Parathyroid adenoma (tissue), 2 donors: Measurements from ENCODE around the gene CCND2.

Experiments used
- H2AFZ ChIP-seq: fragments of 300-600 bp; sonication (generic); one replicate; pipeline ENCODE4 v1.7.0; 2017; ENCODE audit warnings: antibody characterized with exemption, mild to moderate bottlenecking
- H3K27ac ChIP-seq: fragments of 300-600 bp; sonication (generic); one replicate; pipeline ENCODE4 v1.7.0; 2017
- H3K27me3 ChIP-seq: fragments of 300-600 bp; sonication (generic); one replicate; pipeline ENCODE4 v1.7.0; 2017; ENCODE audit warnings: low read length; ENCODE audit not compliant: control insufficient read depth, insufficient read depth
- H3K36me3 ChIP-seq: fragments of 300-600 bp; sonication (generic); one replicate; pipeline ENCODE4 v1.7.0; 2017; ENCODE audit warnings: low read length; ENCODE audit not compliant: control insufficient read depth, insufficient read depth
- H3K4me1 ChIP-seq: fragments of 300-600 bp; sonication (generic); one replicate; pipeline ENCODE4 v1.7.0; 2017; ENCODE audit warnings: control low read depth
- H3K4me2 ChIP-seq: fragments of 300-600 bp; sonication (generic); one replicate; pipeline ENCODE4 v1.7.0; 2017; ENCODE audit warnings: low read length
- H3K4me3 ChIP-seq: fragments of 300-600 bp; sonication (generic); one replicate; pipeline ENCODE4 v1.7.0; 2017; ENCODE audit warnings: low read depth, low read length
- H3K79me2 ChIP-seq: fragments of 300-600 bp; sonication (generic); one replicate; pipeline ENCODE4 v1.7.0; 2017; ENCODE audit warnings: control low read depth
- H3K9ac ChIP-seq: fragments of 300-600 bp; sonication (generic); one replicate; pipeline ENCODE4 v1.7.0; 2017; ENCODE audit warnings: mild to moderate bottlenecking
- H3K9me3 ChIP-seq: fragments of 300-600 bp; sonication (generic); one replicate; pipeline ENCODE4 v1.7.0; 2017; ENCODE audit warnings: low read length; ENCODE audit not compliant: control insufficient read depth
- CTCF ChIP-seq: fragments of 300-600 bp; sonication (generic); IDR thresholded peaks from one replicate; pipeline ENCODE4 v1.7.0; 2017; ENCODE audit warnings: antibody characterized with exemption, mild to moderate bottlenecking
- donor health status: primary hyperparathyroidism.

The CCND2 gene

GRCh38 chr12:4275016-4275869, 1.7 kb downstream of the CCND2 start:
- Histone ChIP-seq H3K36me3 (no peaks in the 10 kb centered on the region), H3K9me3 (no peaks in the 10 kb centered on the region), H3K27me3 (no peaks in the 10 kb centered on the region), H3K9ac (peak overlapping the region; percentile 68), H3K79me2 (peaks cover 47% of the 10 kb centered on the region), H2AFZ (peak overlapping the region; percentile 81), H3K27ac (peak overlapping the region; percentile 92), H3K4me3 (peak overlapping the region; percentile 79), H3K4me1 (peaks cover 38% of the 10 kb centered on the region), H3K4me2 (peak overlapping the region; percentile 68)
- TF ChIP-seq CTCF, result no peak

GRCh38 chr12:4275870-4276301, 2.3 kb downstream of the CCND2 start:
- Histone ChIP-seq H3K79me2 (peaks cover 52% of the 10 kb centered on the region), H3K4me1 (peaks cover 44% of the 10 kb centered on the region), H3K4me3 (peak overlapping the region; percentile 79), H3K9me3 (no peaks in the 10 kb centered on the region), H3K27me3 (no peaks in the 10 kb centered on the region), H3K4me2 (peak overlapping the region; percentile 68), H3K9ac (no peak overlapping the region), H3K36me3 (no peaks in the 10 kb centered on the region), H3K27ac (peak overlapping the region; percentile 92), H2AFZ (peak overlapping the region; percentile 81)
- no peak for TF ChIP-seq CTCF

GRCh38 chr12:4276524-4277204, 3.1 kb downstream of the CCND2 start:
- TF ChIP-seq CTCF, result peak; percentile 96
- Histone ChIP-seq H3K79me2 (peaks cover 60% of the 10 kb centered on the region), H3K4me2 (peak overlapping the region; percentile 68), H3K4me1 (peaks cover 44% of the 10 kb centered on the region), H3K27me3 (no peaks in the 10 kb centered on the region), H3K4me3 (no peak overlapping the region), H3K9ac (no peak overlapping the region), H3K36me3 (no peaks in the 10 kb centered on the region), H3K9me3 (no peaks in the 10 kb centered on the region), H3K27ac (no peak overlapping the region), H2AFZ (no peak overlapping the region)

- H3K27me3 ChIP-seq, result no peaks in the 10 kb centered on the region
- H3K27ac ChIP-seq, result no peak overlapping the region
- no peak overlapping the region for H3K4me3 ChIP-seq
- H3K79me2 ChIP-seq, result peaks cover 60% of the 10 kb centered on the region
- H3K9ac ChIP-seq, result no peak overlapping the region
- no peaks in the 10 kb centered on the region for H3K9me3 ChIP-seq
- H3K4me2 ChIP-seq, result peak overlapping the region; percentile 22
- no peak for TF ChIP-seq CTCF
- H3K4me1 ChIP-seq, result peaks cover 42% of the 10 kb centered on the region
- no peak overlapping the region for H2AFZ ChIP-seq
- H3K36me3 ChIP-seq, result no peaks in the 10 kb centered on the region
These were observed 3.6 kb downstream of the CCND2 start for GRCh38 chr12:4277205-4277543.
